HCEC 1CT (cell line): ENCODE results near the gene MDK.

Source experiments
- DNase-seq: peaks from one replicate; pipeline ENCODE4 v3.0.0-alpha.2; 2017

MDK gene

GRCh38 chr11:46348566-46349401 is 32.7 kb upstream of the MDK start:
- no peak for DNase-seq

DNA sequence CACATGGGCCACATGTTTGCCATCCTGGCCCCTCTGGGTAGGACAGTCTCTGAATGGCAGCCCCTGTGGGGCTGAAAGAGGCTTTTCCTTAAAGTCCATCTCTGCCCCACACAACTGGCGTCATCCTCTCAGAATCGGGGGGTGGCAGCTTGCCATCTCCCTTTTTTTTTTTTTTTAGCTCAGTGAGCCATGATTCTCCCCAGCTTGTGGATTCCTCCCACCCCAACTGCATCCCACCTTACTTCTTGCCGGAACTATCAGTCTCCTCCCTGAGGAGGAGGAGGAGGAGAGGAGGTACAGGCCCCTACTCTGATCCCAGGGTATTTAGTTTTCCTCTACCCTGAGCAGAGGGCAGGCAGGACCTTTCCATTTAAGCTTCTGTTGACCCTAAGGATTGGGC is 30.8 kb upstream of the MDK start:
- DNase-seq = no peak

- no peak for DNase-seq
Observed at GRCh38 chr11:46351148-46351547, 30.3 kb upstream of the MDK start.

DNA sequence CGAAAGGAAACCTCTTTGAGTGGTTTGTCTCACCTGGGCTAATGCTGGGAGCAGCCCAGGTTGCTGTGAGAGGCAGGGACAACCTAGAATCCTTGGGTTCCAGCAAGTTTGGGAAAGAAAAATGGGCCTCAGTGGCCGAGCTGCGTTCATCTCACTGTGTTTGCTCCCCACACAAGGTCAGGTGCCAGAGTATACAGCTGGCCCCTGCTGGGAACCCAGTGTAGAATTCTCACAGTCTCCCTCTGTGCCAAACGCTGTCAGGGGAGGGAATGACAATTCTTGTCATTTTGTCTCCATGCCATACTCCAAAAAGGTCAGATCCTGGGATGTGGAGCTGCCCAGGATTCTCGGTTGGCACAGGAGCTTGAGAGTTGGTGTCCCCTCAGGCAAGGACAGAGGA is 29.9 kb upstream of the MDK start:
- no peak for DNase-seq

DNA sequence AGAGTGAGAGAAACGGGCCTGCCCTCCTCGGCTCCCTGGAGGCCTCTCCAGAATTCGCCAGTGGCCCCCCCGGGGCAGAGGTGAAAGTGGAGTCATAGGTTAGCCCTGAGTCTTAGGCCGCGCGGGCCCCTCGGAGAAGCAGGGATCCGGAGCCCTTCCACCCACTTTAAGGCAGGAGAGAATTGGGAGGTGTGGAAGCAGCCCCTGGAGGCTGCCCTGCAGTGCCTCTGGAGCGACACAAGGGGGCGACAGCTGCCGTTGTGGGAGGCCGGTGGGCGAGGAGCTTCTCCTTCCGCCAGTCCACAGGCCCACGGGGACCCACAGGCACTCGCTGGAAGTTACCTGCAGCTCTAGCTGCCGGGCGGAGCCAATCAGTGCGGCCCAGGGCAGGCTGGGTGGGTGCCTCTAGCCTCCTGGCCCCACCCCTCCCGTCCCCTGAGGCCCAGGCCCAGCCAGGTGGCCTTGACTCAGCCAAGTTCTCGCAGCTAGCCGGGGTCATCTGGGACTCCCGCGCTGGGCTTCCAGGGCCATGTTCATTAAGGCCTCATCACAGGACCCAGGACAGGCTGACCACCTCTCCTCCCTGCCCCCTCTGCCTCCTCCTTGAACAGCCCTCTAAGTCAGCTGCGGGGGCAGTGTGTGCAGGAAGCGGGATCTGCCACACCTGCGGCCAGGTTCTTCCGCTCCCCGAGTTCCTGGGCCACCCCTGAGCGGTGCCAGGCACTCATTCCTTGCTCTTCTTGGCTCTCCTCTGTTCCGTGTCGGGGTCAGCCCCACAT is 29.2 kb upstream of the MDK start:
- DNase-seq = peak; percentile 20

GRCh38 chr11:46353698-46354097 is 27.8 kb upstream of the MDK start:
- DNase-seq = no peak

DNA sequence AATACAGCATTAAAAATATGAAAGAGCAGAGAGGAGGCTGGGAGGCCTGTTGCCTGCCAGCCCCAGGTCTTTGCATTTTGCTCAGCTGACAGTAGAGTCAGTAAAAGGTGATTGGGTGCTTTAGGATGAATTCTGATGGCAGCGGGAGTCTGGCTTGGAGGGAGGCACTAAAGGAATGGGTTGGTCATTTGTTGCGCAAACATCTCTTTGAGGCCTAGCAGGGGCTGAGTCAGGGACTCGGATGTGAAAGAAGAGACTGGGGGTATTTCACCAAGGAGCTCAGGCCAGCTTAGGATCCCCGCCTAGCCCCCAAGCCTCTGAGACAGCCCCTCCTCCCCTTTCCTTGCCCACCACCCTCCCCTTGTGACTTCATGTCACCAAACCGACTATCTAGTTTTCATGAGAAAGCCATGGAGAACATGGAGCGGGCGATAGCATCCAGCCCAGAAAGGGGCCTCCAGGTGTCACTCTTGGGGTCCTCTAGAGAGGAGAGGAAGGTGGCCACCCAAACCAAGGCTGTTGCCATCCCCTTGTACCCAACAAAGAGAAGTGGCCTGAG is 24.5 kb upstream of the MDK start:
- peak; percentile 42 for DNase-seq

DNA sequence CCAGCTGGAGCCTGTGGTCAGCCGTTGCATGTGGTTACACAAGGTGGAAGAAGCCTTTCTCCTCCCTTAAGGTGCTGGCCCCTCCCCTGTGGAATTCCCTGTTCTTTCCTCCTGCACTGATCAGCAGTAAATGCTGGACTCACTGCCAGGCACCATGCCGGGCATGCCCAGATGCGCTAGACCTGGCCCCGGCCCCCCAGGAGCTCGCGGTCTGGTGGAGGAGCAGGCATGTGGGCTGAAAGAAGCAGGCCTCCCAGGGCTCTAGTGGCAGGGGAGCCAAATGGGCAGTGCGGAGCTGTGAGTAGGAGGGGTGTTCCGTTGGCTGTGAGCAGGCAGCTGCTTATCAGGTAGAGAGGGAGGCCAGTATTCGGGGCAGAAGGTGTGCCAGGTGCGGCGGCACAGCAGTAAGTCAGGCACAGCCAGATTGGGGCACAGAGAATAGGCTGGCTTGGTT is 24.0 kb upstream of the MDK start:
- DNase-seq = no peak

- DNase-seq = no peak
Observed at GRCh38 chr11:46359953-46360352, 21.5 kb upstream of the MDK start.

- DNase-seq = no peak
Observed at GRCh38 chr11:46360878-46361277, 20.6 kb upstream of the MDK start.

DNA sequence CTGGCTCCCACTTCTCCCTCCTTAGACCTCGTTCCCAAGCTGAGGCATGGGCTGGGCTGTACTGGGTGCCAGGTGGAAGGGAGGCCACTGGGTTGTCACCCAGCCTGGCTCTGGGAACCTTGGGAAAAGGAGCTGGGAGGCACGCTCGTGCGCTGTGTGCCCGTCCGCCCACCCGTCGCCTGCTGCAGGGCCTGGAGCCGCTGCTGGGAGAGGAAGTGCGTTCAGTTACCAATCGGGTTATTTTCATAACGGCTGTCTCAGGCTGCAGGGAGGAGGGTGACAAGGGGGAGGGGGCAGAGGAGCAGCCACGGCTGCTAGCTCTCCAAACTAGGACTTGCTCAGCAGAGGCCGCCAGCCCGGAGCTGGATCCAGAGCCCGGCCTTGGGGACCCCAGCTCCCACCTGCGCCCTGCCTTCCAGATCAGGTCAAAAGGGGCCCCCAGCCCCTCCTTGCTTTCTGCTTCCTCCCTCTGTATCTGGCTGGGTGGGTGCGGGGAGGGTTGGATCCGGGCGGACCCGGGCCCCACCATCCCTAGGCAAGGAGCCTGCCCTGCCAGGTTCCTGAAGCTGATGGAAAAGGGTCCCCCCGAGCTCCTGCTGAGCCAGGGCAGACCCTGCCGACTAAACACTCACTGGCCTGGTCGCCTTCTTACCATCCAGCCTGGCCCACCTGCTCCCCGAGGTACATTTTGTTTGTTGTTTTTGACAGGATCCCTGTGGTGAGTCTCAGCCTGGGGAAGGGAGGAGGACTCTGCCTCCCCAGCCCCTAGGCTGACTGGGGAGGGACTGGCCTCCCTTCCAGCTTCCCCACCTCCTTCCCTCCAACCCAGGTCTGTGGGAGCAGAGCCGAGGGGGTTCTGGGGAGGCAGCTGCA is 19.9 kb upstream of the MDK start:
- DNase-seq = no peak

GRCh38 chr11:46362156-46363030 is 19.1 kb upstream of the MDK start:
- no peak for DNase-seq

DNA sequence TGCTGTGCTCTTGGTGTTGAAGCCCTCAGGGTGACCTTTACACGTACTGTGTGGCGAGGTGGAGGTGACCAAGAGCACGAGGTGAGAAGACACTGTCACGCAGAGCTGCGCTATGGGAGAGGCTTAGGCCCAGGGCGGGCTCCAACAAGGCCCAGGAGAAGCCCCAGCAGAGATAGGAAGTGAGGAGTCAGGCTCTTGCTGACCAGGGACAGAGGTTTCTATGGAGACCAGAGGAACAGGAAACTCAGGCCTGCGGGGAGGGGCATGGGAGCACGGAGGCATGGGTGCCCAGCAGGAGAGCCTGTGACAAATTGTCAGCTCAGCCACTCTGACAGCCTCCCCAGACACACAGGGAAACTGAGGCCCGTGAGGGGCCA is 18.4 kb upstream of the MDK start:
- no peak for DNase-seq

DNA sequence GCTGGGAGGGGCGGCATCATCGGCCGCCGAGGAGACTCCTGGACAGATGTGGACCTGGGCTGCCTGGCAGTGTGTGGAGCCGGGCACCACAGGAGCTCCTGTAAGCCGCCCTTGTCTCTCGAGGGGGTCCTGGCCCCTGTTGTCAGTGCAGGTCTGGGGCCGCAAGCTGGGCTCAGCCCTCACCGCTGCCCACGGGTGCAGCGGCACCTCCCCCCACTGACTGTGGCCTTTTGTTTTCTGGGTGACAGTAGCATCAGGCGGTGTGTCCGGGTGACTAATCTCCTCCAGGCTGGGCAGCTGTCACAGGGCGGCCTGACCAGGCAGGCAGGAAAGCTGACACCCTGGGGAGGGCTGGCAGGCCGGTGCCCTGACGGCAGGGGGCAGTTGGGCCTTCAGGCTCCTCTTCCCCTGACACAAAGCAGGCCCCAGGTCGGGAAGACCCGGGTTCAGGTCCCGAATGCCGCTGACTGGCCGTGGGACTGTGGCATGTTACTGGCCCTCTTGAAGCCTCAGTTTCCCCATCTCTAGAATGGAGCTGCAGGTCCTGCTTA is 17.9 kb upstream of the MDK start:
- no peak for DNase-seq

DNA sequence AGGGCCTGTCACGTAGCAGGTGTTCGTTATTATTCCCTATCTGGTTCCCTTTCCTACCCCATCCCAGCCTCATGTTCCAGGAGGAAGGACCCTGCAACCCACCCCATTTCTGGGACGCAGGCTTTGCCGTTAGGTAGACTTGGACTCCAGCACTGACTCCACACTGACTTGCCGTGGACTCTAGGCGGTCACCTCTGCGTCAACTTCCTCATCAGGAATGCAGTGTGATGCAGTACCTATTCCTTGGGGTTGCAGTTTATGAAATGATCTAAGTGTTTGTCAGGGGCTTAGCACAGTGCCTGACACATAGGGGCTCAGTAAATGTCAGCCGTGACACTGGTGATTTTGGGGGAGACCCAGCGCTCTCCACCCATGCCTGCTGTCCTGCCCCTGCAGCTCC is 17.4 kb upstream of the MDK start:
- DNase-seq = no peak

DNA sequence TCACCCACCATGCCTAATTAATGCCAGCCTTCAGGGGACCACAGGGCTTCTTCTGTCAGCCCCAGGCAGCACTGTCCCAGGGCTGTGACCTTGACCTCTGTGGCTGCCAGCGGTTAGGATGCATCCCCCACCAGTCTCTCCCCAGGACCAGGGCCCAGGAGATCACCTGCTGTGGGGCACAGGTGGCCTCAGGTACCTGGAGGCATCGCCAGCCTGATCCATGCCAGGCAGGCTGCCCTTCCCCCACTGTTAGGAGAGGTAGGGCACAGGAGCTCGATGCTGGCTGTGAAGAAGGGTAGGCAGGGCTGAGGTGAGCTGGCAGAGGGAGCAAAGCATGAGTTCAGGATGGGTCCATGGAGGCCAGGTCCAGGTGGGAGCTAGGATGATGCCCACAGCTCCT is 16.7 kb upstream of the MDK start:
- DNase-seq = no peak

DNA sequence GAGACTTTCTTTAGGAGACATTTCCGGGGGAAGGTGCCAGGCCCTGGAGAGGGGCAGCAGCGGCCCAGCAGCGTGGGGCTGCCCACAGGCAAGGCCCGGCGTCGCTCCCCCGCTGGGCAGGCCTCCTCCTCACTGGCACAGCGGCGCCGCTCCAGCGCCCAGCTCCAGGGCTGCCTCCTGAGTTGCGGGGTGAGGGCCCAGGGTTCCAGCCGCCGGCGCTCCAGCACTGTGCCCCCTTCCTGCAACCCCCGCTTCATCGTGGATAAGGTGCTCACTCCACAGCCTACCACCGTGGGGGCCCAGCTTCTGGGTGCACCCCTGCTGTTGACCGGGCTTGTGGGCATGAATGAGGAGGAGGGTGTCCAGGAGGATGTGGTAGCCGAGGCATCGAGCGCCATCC is 15.2 kb upstream of the MDK start:
- DNase-seq = no peak

- no peak for DNase-seq
Observed at GRCh38 chr11:46366661-46367161, 14.8 kb upstream of the MDK start.

DNA sequence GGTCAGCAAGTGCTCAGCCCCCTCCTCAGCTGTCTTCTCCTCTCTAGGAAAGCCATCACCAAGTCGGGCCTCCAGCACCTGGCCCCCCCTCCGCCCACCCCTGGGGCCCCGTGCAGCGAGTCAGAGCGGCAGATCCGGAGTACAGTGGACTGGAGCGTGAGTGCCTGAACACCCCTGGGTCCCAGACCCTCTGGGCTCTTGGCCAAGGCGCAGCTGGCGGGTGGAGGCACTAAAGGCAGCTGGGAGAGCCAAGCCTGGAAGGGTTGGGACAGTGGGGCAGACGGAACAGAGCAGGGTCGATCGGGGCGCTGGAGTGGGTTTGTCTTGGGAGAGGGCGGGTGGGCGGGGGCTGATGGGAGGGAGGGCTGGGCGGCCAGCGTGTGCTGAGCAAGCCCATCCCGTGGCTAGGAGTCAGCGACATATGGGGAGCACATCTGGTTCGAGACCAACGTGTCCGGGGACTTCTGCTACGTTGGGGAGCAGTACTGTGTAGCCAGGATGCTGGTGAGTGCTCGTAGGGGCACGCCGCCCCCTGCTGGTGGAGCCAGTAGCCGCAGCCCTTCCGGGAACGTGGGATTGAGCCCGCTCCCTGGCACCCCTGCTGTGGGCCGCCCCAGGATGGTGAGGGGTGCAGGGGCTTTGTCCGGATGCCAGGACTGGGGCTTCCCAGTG is 14.1 kb upstream of the MDK start:
- DNase-seq = peak; percentile 49

DNA sequence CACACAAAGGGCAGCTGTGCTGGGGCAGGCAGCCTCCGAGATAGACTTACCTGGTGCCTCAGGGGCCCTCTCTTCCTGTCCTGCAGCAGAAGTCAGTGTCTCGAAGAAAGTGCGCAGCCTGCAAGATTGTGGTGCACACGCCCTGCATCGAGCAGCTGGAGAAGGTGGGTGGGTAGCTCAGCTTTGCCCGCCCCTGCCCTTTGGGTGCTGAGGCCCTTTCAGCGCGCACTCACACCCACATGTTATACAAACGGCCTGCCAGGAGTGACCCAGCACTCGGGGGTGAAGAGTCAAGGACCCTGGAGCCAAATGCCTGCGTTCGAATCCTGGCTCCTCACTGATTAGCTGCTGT is 13.6 kb upstream of the MDK start:
- no peak for DNase-seq
